ENCODE data around the gene PNN. TPM values are rescaled to one million over a fixed set of nuclear protein-coding genes. Genes with fewer than 3 reads are reported as not detected.
"Not testable (repeated sequence)": the region's sequence is repeated elsewhere in the genome, so short reads cannot be mapped to it uniquely, and the experiment has no call there.

Gene PNN
- total RNA-seq, 3 donors from 2014 or later: 42.5 to 50.6 (median 49.4) TPM

DNA sequence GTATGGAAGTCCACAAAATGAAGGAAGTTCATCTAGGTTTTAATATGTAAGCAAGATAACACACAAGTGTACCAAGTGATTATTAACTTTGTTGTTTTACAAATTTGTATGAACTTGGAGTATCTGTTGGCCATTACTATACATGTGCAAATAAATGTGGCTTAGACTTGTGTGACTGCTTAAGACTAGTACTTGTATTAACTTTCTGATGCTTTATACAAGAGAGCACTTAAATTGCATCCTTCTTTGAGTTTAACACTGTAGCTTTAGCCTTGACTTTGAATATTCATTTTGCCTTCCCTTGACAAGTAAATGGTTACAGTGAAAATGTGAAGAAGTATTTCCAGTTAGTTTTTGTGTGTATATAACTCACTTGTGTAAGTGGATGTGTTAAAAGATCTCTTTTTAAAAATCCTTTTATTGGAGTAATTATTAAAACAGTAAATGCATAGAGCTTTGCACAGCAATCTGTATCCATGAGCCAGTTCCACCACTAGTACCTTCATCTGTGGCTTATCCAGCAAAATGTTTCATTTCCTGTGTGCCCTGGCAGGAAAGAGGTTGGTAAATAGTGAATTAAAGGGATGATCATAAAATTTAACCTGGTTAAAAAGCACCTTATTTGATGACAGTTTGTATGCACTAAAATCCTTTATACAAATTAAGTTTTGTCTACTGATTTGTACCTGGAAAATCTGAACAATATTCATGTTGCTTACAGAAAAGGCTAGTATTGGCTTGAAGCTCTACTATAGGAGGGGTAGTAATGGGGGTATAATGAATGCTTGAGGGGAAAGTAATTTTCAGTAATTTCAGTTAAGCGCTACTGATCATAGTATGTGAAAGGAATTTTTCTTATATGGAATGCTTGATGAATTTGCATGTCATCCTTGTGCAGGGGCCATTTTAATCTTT lies 8.0 kb downstream of the PNN start:
- ATAC-seq (no peak), DNase-seq (no peak)
- TF ChIP-seq, protein P1, sequence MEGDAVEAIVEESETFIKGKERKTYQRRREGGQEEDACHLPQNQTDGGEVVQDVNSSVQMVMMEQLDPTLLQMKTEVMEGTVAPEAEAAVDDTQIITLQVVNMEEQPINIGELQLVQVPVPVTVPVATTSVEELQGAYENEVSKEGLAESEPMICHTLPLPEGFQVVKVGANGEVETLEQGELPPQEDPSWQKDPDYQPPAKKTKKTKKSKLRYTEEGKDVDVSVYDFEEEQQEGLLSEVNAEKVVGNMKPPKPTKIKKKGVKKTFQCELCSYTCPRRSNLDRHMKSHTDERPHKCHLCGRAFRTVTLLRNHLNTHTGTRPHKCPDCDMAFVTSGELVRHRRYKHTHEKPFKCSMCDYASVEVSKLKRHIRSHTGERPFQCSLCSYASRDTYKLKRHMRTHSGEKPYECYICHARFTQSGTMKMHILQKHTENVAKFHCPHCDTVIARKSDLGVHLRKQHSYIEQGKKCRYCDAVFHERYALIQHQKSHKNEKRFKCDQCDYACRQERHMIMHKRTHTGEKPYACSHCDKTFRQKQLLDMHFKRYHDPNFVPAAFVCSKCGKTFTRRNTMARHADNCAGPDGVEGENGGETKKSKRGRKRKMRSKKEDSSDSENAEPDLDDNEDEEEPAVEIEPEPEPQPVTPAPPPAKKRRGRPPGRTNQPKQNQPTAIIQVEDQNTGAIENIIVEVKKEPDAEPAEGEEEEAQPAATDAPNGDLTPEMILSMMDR (IDR thresholded peaks at IDR 0.05): no peak
- intact Hi-C loops (cut with DNase I, micrococcal nuclease): no loop called here
- peaks cover 26% of the 10 kb centered on the region for H3K36me3 ChIP-seq (ENCODE audit: low read depth)
- H3K9me3 ChIP-seq: no peaks in the 10 kb centered on the region
- no peaks in the 10 kb centered on the region for H3K4me1 ChIP-seq (ENCODE audit: low read depth)
- no peak overlapping the region for H3K4me3 ChIP-seq

DNA sequence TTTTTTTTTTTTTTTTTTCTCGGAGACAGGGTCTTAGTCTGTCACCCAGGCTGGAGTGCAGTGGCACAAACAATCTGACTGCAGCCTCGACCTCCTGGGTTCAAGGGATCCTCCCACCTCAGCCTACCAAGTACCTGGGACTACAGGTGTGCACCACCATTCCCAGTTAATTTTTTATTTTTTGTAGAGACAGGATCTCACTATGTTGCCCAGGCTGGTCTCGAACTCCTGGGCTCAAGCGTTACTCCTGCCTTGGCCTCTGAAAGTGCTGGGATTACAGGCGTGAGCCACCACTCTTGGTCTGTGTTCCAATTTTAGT lies 8.6 kb downstream of the PNN start:
- H3K4me1 ChIP-seq (ENCODE audit: low read depth); H3K4me3 ChIP-seq; intact Hi-C loops (cut with DNase I, micrococcal nuclease); DNase-seq; ATAC-seq; H3K9me3 ChIP-seq: not testable (repeated sequence)
- H3K36me3 ChIP-seq (ENCODE audit: low read depth): peaks cover 26% of the 10 kb centered on the region

DNA sequence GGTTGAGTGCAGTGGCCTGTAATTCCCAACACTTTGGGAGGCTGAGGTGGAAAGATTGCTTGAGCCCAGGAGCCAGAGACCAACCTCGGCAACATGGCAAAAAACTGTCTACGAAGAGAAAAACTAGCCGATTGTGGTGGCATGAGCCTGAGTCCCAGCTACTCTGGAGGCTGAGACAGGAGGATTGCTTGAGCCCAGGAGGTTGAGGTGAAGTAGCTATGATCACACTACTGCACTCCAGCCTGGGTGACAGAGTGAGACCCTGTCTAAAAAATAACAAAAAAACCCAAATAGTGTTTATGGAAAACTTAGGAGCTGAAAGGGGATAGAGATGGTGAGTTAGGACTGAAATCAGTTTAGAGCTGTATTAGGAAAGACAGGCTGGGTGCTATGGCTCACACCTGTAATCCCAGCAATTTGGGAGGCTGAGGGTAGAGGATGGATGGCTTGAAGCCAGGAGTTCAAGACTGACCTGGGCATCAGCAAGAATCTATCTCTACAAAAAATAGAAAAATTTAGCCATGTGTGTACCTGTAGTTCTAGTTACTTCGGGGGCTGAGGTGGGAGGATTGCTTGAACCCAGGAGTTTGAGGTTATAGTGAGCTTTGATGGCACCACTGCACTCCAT lies 9.7 kb downstream of the PNN start:
- TF ChIP-seq, protein P1 (IDR thresholded peaks at IDR 0.05): no peak
- intact Hi-C loops (cut with DNase I, micrococcal nuclease): no loop called here
- Histone ChIP-seq H3K4me3 (no peak overlapping the region), H3K36me3 (ENCODE audit: low read depth) (peaks cover 17% of the 10 kb centered on the region), H3K4me1 (ENCODE audit: low read depth) (no peaks in the 10 kb centered on the region), H3K9me3 (no peaks in the 10 kb centered on the region)
- DNase-seq: no peak
- ATAC-seq: no peak

DNA sequence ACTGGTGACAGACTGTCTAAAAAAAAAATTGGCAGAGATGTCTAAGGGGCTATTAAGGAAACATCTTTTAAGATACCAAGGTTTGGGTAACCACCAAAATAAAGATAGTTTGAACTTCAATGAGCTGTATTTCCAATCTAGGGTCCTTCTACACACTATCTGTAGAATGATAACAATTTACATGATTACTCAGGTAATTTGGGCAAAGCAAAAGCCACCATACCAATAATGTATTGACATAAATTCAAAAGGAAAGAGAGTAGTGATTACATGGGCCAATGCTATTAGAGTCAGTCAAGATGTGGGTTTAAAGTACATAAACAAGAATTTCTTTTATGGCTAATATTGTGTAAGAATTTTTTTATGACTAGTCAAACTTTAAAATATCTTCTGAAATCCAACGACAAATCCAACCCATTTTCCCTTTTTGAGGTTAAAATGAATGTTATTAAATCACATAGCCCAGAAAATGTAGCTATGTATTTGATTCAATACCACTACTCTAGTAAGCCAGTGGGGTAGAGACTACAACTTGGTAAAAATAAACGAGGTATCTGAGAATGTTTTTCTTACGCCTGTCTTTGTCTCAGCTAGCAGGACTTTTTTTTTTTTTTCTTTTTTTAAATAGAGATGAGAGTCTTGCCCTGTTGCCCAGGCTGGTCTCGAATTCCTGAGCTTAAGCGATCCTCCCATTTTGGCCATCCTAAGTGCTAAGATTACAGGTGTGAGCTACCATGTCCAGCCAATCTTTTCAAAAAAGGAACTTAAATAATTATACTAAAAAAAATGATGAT lies 10.4 kb downstream of the PNN start:
- intact Hi-C loops (cut with DNase I, micrococcal nuclease): no loop called here
- no peaks in the 10 kb centered on the region for H3K9me3 ChIP-seq
- H3K36me3 ChIP-seq (ENCODE audit: low read depth): peaks cover 13% of the 10 kb centered on the region
- TF ChIP-seq, protein P1 (IDR thresholded peaks at IDR 0.05): no peak
- ATAC-seq (no peak), DNase-seq (no peak)
- H3K4me1 ChIP-seq (ENCODE audit: low read depth): no peaks in the 10 kb centered on the region
- H3K4me3 ChIP-seq: no peak overlapping the region

DNA sequence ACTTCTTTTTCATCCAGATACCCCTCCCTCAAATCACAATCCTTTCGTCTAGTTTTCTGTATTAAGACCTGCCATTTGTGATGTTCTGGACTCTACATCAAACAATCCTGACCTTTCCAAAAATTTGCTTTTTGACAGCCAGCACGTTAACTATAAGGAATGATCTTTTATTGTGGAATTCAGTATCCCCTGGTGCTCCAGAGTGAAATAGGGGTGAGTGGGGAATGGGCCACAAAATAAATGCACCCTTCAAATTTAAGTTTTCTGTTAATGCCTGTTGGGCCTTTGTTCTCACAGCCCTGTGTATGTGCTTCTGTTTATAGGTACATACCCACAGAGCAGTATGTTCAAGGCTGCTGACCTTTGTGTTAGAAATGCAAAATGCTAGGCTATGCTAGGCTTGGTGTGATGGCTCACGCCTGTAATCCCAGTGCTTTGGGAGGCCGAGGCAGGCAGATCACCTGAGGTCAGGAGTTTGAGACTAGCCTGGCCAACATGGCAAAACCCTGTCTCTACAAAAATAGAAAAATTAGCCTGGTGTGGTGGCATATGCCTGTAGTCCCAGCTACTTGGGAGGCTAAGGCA lies 12.0 kb downstream of the PNN start:
- intact Hi-C loops (cut with DNase I, micrococcal nuclease): no loop called here
- H3K4me1 ChIP-seq (ENCODE audit: low read depth): no peaks in the 10 kb centered on the region
- peaks cover 5% of the 10 kb centered on the region for H3K36me3 ChIP-seq (ENCODE audit: low read depth)
- ATAC-seq: no peak
- no peak overlapping the region for H3K4me3 ChIP-seq
- TF ChIP-seq, protein P1 (IDR thresholded peaks at IDR 0.05): no peak
- H3K9me3 ChIP-seq: no peaks in the 10 kb centered on the region
- no peak for DNase-seq

Measured in mucosa of descending colon (tissue), 3 donors.